HG02642 (cell line): Measurements from ENCODE around the gene DDIAS.
"Not testable (repeated sequence)": the region's sequence is repeated elsewhere in the genome, so short reads cannot be mapped to it uniquely, and the experiment has no call there.

Experiments used
- ATAC-seq: cut with Tn5 transposase; IDR thresholded peaks from one replicate; pipeline ENCODE4 v1.9.1; 2021; ENCODE audit warnings: mild to moderate bottlenecking; ENCODE audit not compliant: unreplicated experiment, poor library complexity

Gene DDIAS

DNA sequence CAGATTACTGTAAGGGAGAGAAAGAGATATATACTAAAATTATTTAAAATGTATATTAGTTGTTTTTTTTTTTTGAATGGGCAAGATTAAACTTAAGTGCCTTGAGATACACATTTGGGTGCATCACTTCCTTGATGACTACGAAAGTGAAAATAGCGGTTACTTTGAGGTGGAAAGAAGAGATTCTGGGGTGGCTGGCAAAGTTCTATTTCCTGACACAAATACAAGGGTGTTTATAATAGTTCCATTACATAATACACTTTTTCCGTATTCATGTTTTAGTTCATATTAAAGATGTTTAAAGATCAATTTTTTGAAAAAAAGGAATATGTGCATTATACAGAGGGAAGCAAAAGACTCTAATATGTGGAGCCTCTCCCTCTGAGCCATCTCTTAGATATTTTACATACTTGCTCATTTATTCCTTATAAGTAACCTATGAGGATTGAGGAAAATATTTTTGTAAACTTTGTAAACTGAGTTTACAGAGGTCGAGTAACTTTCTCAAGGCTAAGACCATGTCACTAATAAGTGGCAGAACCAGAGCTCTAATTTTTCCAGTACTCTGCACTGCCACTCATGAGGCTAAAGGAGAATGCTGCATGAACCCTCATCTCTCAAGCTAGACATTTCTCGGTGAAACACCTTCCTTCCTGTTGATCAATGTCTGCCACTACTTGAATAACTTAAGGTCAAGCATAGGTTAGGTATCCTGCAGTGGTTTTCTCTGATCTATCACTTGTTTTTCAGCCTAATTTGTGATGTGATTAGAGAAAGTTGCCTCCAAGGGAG lies 58.6 kb downstream of the DDIAS start:
- peak; percentile 86 for ATAC-seq

- peak; percentile 31 for ATAC-seq
Measured at GRCh38 chr11:82960779-82961143, 59.2 kb downstream of the DDIAS start.

- ATAC-seq, result not testable (repeated sequence)
Measured at GRCh38 chr11:82962021-82962420, 60.5 kb downstream of the DDIAS start.

DNA sequence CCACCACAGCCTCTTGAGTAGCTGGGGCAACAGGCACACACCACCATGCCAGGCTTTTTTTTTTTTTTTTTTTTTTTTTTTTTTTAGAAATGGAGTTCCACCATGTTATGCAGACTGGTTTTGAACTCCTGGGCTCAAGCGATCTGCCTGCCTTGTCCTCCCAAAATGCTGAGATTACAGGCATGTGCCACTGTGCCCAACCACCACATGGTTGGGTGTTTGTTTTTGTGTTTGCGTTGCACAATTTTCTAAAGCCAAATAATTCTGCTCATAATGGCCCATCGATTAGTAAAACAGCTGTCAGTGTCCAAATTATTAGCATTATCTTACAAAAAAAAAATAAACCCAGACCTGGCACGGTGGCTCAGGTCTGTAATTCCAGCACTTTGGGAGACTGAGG lies 65.8 kb downstream of the DDIAS start:
- ATAC-seq, result no peak

DNA sequence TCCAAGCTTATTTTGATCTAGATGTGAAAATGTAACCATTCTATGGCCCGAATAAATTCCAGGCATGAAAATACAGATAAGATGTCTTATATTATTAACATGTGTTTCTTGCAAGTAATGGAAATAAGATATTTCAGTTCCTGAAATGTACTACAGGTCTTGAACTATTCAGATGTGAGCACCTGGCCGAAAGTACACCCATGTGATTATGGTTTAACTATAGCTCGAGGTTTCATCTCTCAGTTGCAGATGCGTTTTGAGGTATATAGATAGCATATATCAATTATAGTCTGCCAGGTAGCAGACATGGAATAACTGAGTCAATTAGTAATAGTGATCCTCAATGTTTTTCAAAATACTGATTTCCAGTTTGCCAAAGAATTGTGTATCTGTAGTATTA lies 68.3 kb downstream of the DDIAS start:
- ATAC-seq, result peak; percentile 96

DNA sequence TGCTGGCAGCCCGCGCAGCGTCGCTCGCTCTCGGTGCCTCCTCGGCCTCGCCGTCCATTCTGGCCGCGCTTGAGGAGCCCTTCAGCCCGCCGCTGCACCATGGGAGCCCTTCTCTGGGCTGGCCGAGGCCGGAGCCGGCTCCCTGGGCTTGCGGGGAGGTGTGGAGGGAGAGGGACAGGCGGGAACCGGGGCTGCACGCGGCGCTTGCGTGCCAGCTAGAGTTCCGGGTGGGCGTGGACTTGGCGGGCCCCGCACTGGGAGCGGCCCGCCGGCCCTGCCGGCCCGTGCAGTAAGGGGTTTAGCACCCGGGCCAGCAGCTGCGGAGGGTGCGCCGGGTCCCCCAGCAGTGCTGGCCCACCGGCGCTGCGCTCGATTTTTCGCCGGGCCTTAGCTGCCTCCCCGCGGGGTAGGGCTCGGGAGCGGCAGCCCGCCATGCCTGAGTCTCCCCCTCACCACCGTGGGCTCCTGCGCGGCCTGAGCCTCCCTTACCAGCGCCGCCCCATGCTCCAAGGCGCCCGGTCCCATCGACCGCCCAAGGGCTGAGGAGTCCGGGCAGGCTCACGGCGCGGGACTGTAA lies 69.1 kb downstream of the DDIAS start:
- ATAC-seq, result not testable (repeated sequence)

DNA sequence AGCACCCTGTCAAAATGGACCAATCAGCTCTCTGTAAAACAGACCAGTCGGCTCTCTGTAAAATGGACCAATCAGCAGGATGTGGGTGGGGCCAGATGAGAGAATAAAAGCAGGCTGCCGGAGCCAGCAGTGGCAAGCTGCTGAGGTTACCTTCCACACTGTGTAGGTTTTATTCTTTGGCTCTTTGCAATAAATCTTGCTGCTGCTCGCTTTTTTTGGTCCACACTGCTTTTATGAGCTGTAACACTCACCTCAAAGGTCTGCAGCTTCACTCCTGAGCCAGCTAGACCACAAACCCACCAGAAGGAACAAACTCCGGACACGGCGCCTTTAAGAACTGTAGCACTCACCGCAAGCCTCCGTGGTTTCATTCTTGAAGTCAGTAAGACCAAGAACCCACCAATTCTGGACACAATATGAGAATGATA lies 70.0 kb downstream of the DDIAS start:
- ATAC-seq, result not testable (repeated sequence)

GRCh38 chr11:82972103-82972502 lies 70.6 kb downstream of the DDIAS start:
- no peak for ATAC-seq

DNA sequence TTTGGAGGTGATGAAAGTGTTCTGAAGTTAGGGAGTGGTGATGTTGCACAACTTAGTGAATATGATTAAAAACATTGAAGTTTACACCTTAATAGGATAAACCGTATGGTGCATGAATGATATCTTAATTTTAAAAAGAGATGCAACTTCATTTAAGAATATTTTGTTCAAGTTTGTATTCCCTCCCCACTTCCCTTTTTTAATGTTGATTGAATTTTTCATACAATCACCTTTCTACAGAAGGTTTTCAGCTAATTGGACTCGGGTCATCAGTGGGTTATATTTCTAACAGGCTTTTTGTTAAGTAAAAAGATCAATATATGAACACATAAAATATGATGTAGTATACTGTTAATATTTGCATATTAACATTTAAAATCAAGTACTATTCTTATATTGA lies 72.6 kb downstream of the DDIAS start:
- no peak for ATAC-seq

DNA sequence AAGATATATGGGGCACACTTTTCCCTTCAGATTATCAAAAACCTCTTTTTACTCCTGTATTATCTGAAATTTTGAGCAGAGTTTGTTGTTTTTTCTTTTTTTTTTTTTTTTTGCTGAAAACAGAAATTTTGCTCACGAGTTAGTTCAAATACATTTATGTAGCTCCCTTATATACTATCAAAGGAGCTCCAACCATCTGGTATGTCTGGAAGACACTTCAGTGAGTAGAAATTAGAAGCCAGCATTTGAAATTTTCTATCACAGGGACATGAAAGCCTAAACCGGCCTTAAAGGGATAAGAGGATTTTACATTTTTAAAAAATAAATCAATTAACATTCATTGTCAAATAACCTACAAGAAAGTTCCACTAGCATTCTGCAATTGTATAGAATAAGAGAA lies 73.3 kb downstream of the DDIAS start:
- no peak for ATAC-seq

GRCh38 chr11:82975882-82976281 lies 74.3 kb downstream of the DDIAS start:
- no peak for ATAC-seq

DNA sequence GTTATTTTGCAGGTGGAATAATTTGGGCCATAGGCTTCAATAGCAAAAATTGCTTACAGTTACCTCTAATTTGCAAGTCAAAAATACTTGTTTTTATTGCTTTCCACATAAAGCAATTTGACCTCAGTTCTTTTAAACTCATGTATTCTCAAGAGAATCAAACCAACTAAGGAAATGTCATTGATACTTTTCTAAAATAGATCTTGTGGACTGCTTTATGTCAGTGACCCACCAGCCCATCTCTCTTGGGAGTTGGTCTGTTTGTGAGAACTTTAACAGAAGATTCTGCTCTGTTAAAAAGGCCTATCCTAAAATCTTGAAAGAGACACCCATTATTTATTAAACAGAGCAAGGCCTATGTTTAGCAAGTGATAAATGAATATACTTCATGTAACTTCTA lies 75.2 kb downstream of the DDIAS start:
- ATAC-seq, result no peak

GRCh38 chr11:82978422-82979099 lies 77.0 kb downstream of the DDIAS start:
- no peak for ATAC-seq

- ATAC-seq, result no peak
Measured at GRCh38 chr11:82979824-82980223, 78.3 kb downstream of the DDIAS start.

DNA sequence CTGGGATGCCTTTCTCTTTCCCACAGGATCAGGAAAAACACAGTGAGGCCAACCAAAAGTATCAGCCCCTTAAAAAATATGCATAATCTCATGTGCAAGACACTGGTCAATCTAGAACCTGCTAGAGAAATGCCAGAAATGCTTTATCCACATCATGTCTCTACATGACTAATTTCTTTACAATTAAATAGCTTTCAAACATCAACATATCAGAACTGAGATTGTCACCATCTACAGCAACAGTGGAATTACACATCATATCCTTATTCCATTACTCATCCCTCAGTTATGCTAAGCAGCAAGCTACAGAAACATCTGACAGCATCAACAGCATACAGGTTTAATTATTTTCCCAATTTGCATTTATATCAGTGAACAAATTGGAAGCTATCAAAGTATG lies 78.8 kb downstream of the DDIAS start:
- ATAC-seq, result no peak

DNA sequence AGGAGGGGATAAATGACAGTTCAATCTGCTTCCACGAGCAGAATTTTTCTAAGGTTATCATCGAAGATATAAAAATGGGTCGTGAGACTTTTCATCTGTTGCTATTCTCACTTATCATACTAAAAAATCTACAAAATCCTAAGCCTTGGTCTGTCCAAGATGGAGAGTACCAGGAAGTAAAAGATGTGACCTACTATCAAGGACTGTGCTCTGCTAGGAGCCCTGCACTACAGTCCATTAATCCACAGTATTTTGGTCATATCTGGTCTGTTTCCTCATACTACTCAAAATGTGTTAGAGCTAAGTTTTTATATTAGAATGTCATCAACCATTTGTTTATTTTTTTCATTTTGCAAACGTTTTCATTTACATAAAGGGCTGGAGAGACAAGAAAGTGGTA lies 79.4 kb downstream of the DDIAS start:
- no peak for ATAC-seq

DNA sequence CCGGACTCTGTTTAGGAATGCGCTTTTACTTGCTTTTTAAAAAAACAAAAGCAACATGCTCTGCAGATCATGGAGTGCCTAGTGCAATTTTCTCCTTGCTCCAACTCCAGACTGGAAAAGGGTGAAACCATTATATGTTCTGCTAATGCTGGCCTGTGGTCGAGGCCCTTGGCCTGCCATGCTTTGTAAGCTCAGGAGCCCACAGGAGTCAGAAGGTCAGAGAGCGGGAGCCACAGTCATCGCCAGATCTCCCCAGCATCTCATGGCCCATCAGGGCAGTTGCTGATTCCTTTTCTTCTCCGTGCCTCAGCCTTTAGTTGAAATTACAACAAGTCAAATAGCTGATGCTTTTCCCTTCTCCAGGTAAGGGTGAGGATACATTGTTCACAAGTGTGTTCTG lies 80.3 kb downstream of the DDIAS start:
- no peak for ATAC-seq
